DMS153 (cell line): ENCODE measurements around the gene TSPAN13.

Source experiments
- DNase-seq: peaks from one replicate; lab custom pipeline; 2025; lab: John Stamatoyannopoulos, UW

TSPAN13 gene

GRCh38 chr7:16753102-16753931, at the start of gene TSPAN13:
TSPAN13 (plus strand) TSS chr7:16753755; CDS start chr7:16753968, 213 bp downstream.
- peak; percentile 95 for DNase-seq

GRCh38 chr7:16708511-16708910, 45.0 kb upstream of the TSPAN13 start:
- DNase-seq: no peak

GRCh38 chr7:16708980-16709379, 44.6 kb upstream of the TSPAN13 start:
- DNase-seq: no peak

- no peak for DNase-seq
Measured at GRCh38 chr7:16710651-16711050, 42.9 kb upstream of the TSPAN13 start.

- no peak for DNase-seq
Measured at GRCh38 chr7:16711730-16712129, 41.8 kb upstream of the TSPAN13 start.

GRCh38 chr7:16712916-16713315, 40.6 kb upstream of the TSPAN13 start:
- no peak for DNase-seq

- no peak for DNase-seq
Measured at GRCh38 chr7:16715928-16716327, 37.6 kb upstream of the TSPAN13 start.

GRCh38 chr7:16718111-16718656, 35.4 kb upstream of the TSPAN13 start:
- DNase-seq: no peak

GRCh38 chr7:16719699-16720098, 33.9 kb upstream of the TSPAN13 start:
- DNase-seq: no peak

- DNase-seq: no peak
Measured at GRCh38 chr7:16721541-16721940, 32.0 kb upstream of the TSPAN13 start.

- no peak for DNase-seq
Measured at GRCh38 chr7:16724344-16724743, 29.2 kb upstream of the TSPAN13 start.

GRCh38 chr7:16726189-16726588, 27.4 kb upstream of the TSPAN13 start:
- DNase-seq: no peak

- no peak for DNase-seq
Measured at GRCh38 chr7:16727736-16728135, 25.8 kb upstream of the TSPAN13 start.

GRCh38 chr7:16728811-16729210, 24.7 kb upstream of the TSPAN13 start:
- DNase-seq: no peak

- DNase-seq: no peak
Measured at GRCh38 chr7:16729541-16729940, 24.0 kb upstream of the TSPAN13 start.

GRCh38 chr7:16730937-16731336, 22.6 kb upstream of the TSPAN13 start:
- DNase-seq: no peak

- DNase-seq: no peak
Measured at GRCh38 chr7:16732828-16733227, 20.7 kb upstream of the TSPAN13 start.

GRCh38 chr7:16734148-16734726, 19.3 kb upstream of the TSPAN13 start:
- no peak for DNase-seq

- DNase-seq: no peak
Measured at GRCh38 chr7:16735020-16735419, 18.5 kb upstream of the TSPAN13 start.

GRCh38 chr7:16738011-16738688, 15.4 kb upstream of the TSPAN13 start:
- DNase-seq: no peak

GRCh38 chr7:16739863-16740622, 13.5 kb upstream of the TSPAN13 start:
- no peak for DNase-seq

- no peak for DNase-seq
Measured at GRCh38 chr7:16740623-16740953, 13.0 kb upstream of the TSPAN13 start.
